ENCODE measurements around the gene MIXL1. TPM values are rescaled to one million over a fixed set of nuclear protein-coding genes. Genes with fewer than 3 reads are reported as not detected.

MIXL1 gene
- total and polyA plus RNA-seq, 12 donors = 0.06 to 0.27 TPM; not detected in 10

DNA sequence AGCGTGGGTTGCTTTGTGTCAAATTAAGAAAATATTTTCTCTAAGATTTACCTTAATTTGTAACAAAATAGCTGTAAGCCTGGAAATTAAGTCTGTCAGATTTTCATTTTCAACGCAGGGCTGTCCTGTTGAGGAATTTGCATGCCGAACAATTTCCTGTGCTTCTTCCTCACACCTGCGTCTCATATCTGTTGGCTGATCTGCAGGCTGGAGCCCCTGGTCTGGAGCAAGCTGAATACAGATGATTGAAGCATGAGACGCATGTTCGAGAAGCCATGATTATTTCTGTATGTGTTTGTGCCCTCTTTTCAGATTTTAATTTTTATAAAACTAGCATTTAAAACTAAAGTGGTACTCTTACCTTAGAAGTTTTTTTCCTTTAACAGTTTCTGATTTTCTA is 9.8 kb downstream of the MIXL1 start:
- intact Hi-C loops (cut with DNase I) = no loop called here
- H3K36me3 ChIP-seq (replicated peaks in 1 of 2) = no peaks in the 10 kb centered on the region
- DNase-seq = no peak
- H3K4me3 ChIP-seq = no peak overlapping the region
- no peaks in the 10 kb centered on the region for H3K9me3 ChIP-seq (replicated peaks in 1 of 3)
- no peaks in the 10 kb centered on the region for H3K27me3 ChIP-seq
- no peak overlapping the region for H3K27ac ChIP-seq
- WGBS, 4 donors = 86 to 96% (median 93%) methylated on average over 6 of the region's 6 CpGs
- H3K4me1 ChIP-seq (replicated peaks in 1 of 2) = no peaks in the 10 kb centered on the region
- TF ChIP-seq, protein P1, sequence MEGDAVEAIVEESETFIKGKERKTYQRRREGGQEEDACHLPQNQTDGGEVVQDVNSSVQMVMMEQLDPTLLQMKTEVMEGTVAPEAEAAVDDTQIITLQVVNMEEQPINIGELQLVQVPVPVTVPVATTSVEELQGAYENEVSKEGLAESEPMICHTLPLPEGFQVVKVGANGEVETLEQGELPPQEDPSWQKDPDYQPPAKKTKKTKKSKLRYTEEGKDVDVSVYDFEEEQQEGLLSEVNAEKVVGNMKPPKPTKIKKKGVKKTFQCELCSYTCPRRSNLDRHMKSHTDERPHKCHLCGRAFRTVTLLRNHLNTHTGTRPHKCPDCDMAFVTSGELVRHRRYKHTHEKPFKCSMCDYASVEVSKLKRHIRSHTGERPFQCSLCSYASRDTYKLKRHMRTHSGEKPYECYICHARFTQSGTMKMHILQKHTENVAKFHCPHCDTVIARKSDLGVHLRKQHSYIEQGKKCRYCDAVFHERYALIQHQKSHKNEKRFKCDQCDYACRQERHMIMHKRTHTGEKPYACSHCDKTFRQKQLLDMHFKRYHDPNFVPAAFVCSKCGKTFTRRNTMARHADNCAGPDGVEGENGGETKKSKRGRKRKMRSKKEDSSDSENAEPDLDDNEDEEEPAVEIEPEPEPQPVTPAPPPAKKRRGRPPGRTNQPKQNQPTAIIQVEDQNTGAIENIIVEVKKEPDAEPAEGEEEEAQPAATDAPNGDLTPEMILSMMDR (IDR thresholded peaks at IDR 0.05) = no peak
- no peak for TF ChIP-seq POLR2A (IDR thresholded peaks at IDR 0.05)

DNA sequence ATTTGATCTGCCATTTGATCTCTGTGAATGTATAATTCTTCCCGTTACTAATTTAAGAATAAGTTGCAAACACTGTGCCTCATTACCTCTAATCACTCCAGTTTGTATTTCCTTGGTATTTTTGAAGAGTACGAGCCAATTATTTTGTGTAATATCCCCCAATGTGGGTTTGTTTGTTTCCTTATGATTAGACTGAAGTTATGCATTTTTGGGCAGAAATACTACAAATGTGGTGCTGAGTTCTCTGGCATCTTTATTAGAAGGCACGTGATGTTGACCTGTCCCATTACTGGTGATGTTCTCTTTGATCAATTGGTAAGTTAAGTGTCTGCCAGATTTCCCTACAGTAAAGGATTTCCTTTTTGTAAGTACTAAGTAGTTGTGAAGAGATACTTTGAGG is 10.3 kb downstream of the MIXL1 start:
- no peaks in the 10 kb centered on the region for H3K27me3 ChIP-seq
- TF ChIP-seq POLR2A (IDR thresholded peaks at IDR 0.05) = no peak
- TF ChIP-seq, protein P1 (IDR thresholded peaks at IDR 0.05) = no peak
- no peak overlapping the region for H3K4me3 ChIP-seq
- no peak overlapping the region for H3K27ac ChIP-seq
- H3K4me1 ChIP-seq (replicated peaks in 1 of 2) = no peaks in the 10 kb centered on the region
- WGBS, 4 donors = 83 to 95% (median 91%) methylated on average over 3 of the region's 3 CpGs
- H3K36me3 ChIP-seq (replicated peaks in 1 of 2) = no peaks in the 10 kb centered on the region
- H3K9me3 ChIP-seq (replicated peaks in 1 of 3) = no peaks in the 10 kb centered on the region
- DNase-seq = no peak
- intact Hi-C loops (cut with DNase I) = no loop called here

DNA sequence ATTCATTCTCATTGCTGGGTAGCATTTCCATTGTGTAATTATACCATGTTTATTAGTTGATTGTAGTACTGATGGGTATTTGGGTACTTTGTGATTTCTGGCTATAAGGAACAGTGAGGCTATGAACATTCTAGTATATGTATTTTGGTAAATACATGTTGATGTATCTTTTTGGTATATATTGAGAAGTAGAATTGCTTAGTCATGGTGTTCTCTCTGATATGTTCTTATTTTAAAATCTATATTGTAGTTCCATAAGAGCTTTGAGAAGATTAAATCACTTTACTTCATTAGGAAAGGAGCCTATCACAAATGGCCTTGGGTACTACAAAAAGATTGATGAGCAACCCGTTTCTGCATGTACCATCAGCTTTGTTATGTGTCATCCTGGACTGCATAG is 13.4 kb downstream of the MIXL1 start:
- H3K27me3 ChIP-seq = no peaks in the 10 kb centered on the region
- H3K27ac ChIP-seq = no peak overlapping the region
- TF ChIP-seq POLR2A (IDR thresholded peaks at IDR 0.05) = no peak
- TF ChIP-seq, protein P1 (IDR thresholded peaks at IDR 0.05) = no peak
- 37 to 67% (median 58%) methylated on average over 1 of the region's 1 CpG for WGBS, 4 donors
- no peak for DNase-seq
- intact Hi-C loops (cut with DNase I) = no loop called here
- H3K4me1 ChIP-seq (replicated peaks in 1 of 2) = no peaks in the 10 kb centered on the region
- H3K4me3 ChIP-seq = no peak overlapping the region
- no peaks in the 10 kb centered on the region for H3K9me3 ChIP-seq (replicated peaks in 1 of 3)
- no peaks in the 10 kb centered on the region for H3K36me3 ChIP-seq (replicated peaks in 1 of 2)

DNA sequence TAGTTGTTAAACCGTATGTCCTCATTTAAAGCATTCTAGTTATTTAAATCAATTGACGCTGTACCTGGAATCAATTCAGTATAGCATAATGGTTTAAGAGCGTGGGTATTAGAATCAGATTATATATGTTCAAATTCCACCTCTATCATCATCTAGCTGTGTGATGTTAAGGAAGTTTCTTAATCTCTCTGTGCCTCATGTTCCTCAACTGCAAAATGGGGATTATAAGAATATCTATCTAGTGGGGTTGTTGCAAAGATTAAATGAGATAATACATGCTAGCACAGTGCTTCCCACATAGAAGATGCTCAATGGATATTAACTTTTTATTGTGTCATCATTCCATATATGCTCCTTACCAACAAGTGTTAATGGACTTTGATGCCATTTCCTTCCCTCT is 16.0 kb downstream of the MIXL1 start:
- intact Hi-C loops (cut with DNase I) = no loop called here
- 96 to 100% (median 98%) methylated on average over 3 of the region's 3 CpGs for WGBS, 4 donors

More for the DNA sequence above, 16.0 kb downstream of the MIXL1 start:
- no peak overlapping the region for H3K4me3 ChIP-seq
- no peaks in the 10 kb centered on the region for H3K27me3 ChIP-seq
- H3K9me3 ChIP-seq (replicated peaks in 1 of 3) = no peaks in the 10 kb centered on the region
- no peak overlapping the region for H3K27ac ChIP-seq
- H3K36me3 ChIP-seq (replicated peaks in 1 of 2) = no peaks in the 10 kb centered on the region
- no peaks in the 10 kb centered on the region for H3K4me1 ChIP-seq (replicated peaks in 1 of 2)
- no peak for DNase-seq
- no peak for TF ChIP-seq POLR2A (IDR thresholded peaks at IDR 0.05)
- TF ChIP-seq, protein P1 (IDR thresholded peaks at IDR 0.05) = no peak

Data from adrenal gland (tissue), 12 donors.